Kidney epithelial cell (primary cell): ENCODE results near the gene LTBP4. TPM values are rescaled to one million over a fixed set of nuclear protein-coding genes. Genes with fewer than 3 reads are reported as not detected.
A peak's percentile ranks its signal among the peaks of the same experiment; 100 is the strongest.

Experiments used
- DNase-seq: peaks from one replicate; pipeline ENCODE4 v3.0.0-alpha.2; 2010; ENCODE audit warnings: low read depth
- H3K27me3 ChIP-seq: 2 replicates; pipeline ENCODE4 v1.6.0; 2011; ENCODE audit warnings: low read length; ENCODE audit not compliant: control insufficient read depth, insufficient read depth
- H3K36me3 ChIP-seq: 2 replicates; pipeline ENCODE4 v1.5.1; 2011; ENCODE audit warnings: low read length; ENCODE audit not compliant: control insufficient read depth, insufficient read depth
- H3K4me3 ChIP-seq: 2 replicates; pipeline ENCODE4 v1.5.1; 2011; ENCODE audit warnings: low read depth, mild to moderate bottlenecking, control low read depth, low read length
- CTCF ChIP-seq: IDR thresholded peaks from 2 replicates; pipeline ENCODE4 v1.5.1; 2011; ENCODE audit warnings: mild to moderate bottlenecking, moderate library complexity, low read length, control low read depth, inconsistent platforms; ENCODE audit not compliant: insufficient read depth, poor library complexity, severe bottlenecking
- total RNA-seq: library from RNA; depleted of rRNA; stranded (reverse); fragments of >200 nt; gene quantifications from 2 replicates; pipeline ENCODE4 v1.2.3, GENCODE V29; 2015

The LTBP4 gene
- total RNA-seq, 1 donor from 2014 or later, result 89.3 TPM

GRCh38 chr19:40607311-40608239, 6.4 kb downstream of the LTBP4 start:
- Histone ChIP-seq H3K4me3 (no peak overlapping the region), H3K36me3 (no peaks in the 10 kb centered on the region), H3K27me3 (no peaks in the 10 kb centered on the region)
- no peak for DNase-seq
- TF ChIP-seq CTCF, result no peak

- Histone ChIP-seq H3K36me3 (no peaks in the 10 kb centered on the region), H3K4me3 (no peak overlapping the region), H3K27me3 (no peaks in the 10 kb centered on the region)
- no peak for DNase-seq
- no peak for TF ChIP-seq CTCF
These were observed 7.1 kb downstream of the LTBP4 start for GRCh38 chr19:40608240-40608621.

DNA sequence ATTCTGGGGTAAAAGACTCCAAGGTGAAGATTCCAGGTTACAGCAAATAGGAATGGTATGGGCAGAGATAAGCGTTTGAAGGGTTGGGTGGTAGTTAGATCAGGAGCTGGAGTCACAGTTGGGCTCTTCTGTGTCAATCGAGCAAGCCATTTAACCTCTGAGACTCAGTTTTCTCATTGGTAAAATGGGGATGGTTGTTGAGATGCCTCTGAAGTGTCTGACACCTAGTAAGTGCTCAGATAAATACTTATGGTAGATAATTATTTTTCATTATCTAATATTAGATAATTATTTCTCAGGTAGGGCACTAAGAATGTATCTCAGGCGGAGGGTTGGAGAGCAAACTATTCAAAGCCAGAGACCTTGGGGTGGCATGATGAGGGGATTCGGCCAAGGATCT, 7.8 kb downstream of the LTBP4 start:
- Histone ChIP-seq H3K4me3 (no peak overlapping the region), H3K36me3 (no peaks in the 10 kb centered on the region), H3K27me3 (no peaks in the 10 kb centered on the region)
- TF ChIP-seq CTCF, result no peak
- no peak for DNase-seq

- peak overlapping the region; percentile 51 for H3K4me3 ChIP-seq
- no peaks in the 10 kb centered on the region for H3K36me3 ChIP-seq
- no peaks in the 10 kb centered on the region for H3K27me3 ChIP-seq
- DNase-seq, result no peak
- TF ChIP-seq CTCF, result no peak
These were observed 8.6 kb downstream of the LTBP4 start for GRCh38 chr19:40609561-40610395.

DNA sequence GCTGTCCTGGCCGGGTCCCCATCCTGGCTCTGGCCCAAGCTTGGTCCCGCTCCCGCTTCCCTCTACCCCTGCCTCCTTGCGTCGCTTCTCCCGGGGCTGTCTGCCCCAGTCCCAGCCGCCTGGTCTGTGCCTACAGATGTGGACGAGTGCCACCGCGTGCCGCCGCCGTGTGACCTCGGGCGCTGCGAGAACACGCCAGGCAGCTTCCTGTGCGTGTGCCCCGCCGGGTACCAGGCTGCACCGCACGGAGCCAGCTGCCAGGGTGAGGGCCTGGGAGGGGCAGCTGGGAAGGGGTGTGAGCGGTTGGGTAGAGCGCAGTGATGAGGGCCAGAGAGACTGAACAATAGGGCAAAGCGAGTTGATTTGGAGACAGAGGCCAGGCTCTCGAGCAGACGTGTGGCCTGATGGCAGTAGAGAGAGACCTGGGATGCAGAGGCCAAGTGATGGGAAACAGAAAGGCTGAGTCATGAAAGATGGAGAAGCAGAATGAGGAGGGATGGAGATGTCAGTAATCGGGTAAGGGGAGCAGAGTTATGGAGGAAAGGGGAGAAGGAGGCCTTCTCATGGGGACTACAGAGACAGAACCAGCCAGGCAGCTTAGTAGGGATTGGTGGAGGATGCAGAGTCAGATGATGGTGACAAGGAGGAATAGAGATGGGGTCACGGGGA, 9.4 kb downstream of the LTBP4 start:
- H3K4me3 ChIP-seq, result no peak overlapping the region
- DNase-seq, result no peak
- no peaks in the 10 kb centered on the region for H3K27me3 ChIP-seq
- no peaks in the 10 kb centered on the region for H3K36me3 ChIP-seq
- no peak for TF ChIP-seq CTCF
